GM21515 (cell line): Measurements from ENCODE around the gene PABPN1L.

Experiments
- ATAC-seq: cut with Tn5 transposase; IDR thresholded peaks from one replicate; pipeline ENCODE4 v1.9.1; 2021; ENCODE audit not compliant: unreplicated experiment

The PABPN1L gene

DNA sequence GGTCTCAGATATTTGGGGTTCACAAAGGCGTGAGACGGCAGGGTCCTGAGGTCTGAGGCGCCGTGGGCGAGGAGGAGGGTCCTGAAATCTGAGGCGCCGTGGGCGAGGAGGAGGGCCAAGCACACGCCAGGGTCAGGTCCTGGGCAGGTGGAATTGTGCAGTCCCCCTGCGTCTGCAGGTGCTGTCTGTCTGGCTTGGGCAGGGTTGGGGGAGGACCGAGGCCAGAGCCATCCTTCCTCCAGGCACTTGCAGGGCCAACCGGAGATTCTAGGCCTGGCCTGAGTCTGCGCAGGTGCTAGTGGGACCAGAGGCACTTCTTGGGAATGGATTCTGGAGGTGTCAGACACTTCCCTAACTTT, 52.3 kb downstream of the PABPN1L start:
- no peak for ATAC-seq
